Lower leg skin (tissue), 3 donors: ENCODE measurements around the gene EML2.

Experiments used
- POLR2A ChIP-seq, 2 donors: fragments of 450-650 bp; IDR thresholded peaks; one replicate each; pipeline ENCODE4 v1.6.1; 2016 to 2017; ENCODE audit warnings: antibody characterized with exemption in 2 of 2, mild to moderate bottlenecking in 1 of 2, moderate library complexity in 1 of 2
- TF ChIP-seq, protein P1 (sequence below), 3 donors: fragments of 450-650 bp; IDR thresholded peaks; one replicate each; pipeline ENCODE4 v1.5.1; 2016; ENCODE audit warnings: antibody characterized with exemption in 3 of 3, mild to moderate bottlenecking in 3 of 3, moderate library complexity in 2 of 3

DNA sequence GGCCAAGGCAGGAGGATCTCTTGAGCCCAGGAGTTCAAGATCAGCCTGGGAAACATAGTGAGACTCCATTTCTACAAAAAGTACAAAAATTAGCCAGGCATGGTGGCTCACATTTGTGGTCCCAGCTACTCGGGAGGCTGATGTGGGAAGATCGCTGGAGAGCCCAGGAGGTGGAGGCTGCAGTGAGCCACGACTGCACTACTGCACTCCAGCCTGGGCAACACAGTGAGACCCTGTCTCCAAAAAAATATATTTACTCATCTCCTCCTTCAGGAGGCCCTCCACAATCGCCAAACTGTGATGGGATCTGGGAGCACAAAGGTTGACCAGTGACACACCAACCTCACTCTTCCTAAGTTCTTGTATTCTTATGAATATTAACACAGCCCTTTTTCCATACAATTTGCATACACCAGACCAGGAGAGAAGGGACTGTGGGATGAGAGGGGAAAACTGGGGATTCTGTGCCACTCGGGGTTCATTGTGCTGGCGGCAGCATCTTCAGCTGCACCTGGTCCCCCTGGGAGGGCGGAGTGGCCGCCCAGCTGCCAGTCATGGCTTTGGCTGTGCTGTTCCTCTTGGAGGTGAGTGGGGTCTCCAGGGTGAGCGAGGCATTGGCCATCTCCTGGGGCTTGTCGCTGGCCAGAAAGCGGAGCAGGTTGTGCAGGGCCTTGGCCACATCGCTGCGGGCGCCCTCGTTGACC lies 48.7 kb downstream of the EML2 start:
- TF ChIP-seq, protein P1, sequence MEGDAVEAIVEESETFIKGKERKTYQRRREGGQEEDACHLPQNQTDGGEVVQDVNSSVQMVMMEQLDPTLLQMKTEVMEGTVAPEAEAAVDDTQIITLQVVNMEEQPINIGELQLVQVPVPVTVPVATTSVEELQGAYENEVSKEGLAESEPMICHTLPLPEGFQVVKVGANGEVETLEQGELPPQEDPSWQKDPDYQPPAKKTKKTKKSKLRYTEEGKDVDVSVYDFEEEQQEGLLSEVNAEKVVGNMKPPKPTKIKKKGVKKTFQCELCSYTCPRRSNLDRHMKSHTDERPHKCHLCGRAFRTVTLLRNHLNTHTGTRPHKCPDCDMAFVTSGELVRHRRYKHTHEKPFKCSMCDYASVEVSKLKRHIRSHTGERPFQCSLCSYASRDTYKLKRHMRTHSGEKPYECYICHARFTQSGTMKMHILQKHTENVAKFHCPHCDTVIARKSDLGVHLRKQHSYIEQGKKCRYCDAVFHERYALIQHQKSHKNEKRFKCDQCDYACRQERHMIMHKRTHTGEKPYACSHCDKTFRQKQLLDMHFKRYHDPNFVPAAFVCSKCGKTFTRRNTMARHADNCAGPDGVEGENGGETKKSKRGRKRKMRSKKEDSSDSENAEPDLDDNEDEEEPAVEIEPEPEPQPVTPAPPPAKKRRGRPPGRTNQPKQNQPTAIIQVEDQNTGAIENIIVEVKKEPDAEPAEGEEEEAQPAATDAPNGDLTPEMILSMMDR (IDR thresholded peaks at IDR 0.05), result no peak
- TF ChIP-seq POLR2A (IDR thresholded peaks at IDR 0.05), result no peak
